ENCODE data around the gene CETP. TPM values are rescaled to one million over a fixed set of nuclear protein-coding genes. Genes with fewer than 3 reads are reported as not detected.
A peak's percentile ranks its signal among the peaks of the same experiment; 100 is the strongest.

The CETP gene
- total and polyA plus RNA-seq, 9 of the 15 experiments (the other 6 are each of a cell fraction or from before 2014, with no cell fraction given) = 0.07 to 0.11 TPM; not detected in 7

DNA sequence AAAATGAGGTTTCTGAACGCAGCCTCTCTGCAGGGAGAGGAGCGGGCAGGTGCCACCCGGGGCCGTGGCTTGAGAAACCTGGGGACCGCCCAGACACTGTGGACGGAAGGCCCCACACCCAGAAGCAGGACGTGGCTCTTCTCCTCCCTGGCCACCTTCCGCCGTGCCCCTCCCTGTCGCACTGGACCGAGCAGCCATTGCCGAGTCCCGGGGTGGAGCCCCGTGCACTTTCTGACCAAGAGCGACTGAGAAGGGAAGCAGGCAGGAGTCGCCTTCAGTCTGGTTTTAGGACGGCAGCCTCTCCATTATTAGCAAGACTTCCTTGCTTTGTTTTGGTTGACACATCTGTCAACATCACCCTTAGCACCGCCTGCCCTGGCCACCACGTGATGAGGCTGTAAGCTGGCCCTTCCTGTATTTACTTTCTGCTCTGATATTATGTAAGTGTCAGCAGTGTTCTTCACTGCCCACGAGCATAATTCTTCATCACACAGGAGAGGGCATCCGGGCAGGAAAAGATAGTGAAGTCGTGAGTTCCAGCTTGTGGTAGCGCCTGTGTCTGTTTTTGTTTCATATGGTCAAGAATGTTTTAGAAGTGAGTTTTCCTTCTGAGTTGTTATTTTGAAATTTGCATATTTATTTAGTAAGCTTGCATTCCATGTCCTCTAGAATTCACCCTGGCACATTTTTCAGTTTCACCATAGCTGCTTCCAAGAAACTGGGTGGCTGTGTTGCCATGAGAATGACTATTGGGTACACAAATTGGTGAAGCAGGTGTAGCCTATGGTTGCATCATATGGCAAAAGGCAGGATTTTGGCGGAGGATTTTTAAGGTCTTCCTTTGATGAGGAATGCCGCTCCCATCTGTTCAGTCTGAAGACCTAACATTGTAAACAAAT lies 28.8 kb upstream of the CETP start (continued):
- TF ChIP-seq, protein P1, sequence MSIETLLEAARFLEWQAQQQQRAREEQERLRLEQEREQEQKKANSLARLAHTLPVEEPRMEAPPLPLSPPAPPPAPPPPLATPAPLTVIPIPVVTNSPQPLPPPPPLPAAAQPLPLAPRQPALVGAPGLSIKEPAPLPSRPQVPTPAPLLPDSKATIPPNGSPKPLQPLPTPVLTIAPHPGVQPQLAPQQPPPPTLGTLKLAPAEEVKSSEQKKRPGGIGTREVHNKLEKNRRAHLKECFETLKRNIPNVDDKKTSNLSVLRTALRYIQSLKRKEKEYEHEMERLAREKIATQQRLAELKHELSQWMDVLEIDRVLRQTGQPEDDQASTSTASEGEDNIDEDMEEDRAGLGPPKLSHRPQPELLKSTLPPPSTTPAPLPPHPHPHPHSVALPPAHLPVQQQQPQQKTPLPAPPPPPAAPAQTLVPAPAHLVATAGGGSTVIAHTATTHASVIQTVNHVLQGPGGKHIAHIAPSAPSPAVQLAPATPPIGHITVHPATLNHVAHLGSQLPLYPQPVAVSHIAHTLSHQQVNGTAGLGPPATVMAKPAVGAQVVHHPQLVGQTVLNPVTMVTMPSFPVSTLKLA (conservative IDR thresholded peaks at IDR 0.05) = peak; percentile 99
- TF ChIP-seq GATAD2A (IDR thresholded peaks at IDR 0.05) (no peak), GABPA (tag; conservative IDR thresholded peaks at IDR 0.05; ENCODE audit: low read depth) (peak; percentile 36; the same call in 1 of the 2 replicates), U2AF2 (optimal IDR thresholded peaks at IDR 0.05; ENCODE audit: low read depth, low read length) (no peak), WHSC1 (IDR thresholded peaks at IDR 0.05; ENCODE audit: low read length) (no peak), MECOM (CRISPR knock-in tag; IDR thresholded peaks at IDR 0.05) (no peak), RBM22 (IDR thresholded peaks at IDR 0.05; ENCODE audit: low read depth, low read length, poor library complexity, severe bottlenecking) (peak; percentile 82), MEIS2 (IDR thresholded peaks at IDR 0.05; ENCODE audit: partially characterized antibody) (peak; percentile 91), PHB2 (IDR thresholded peaks at IDR 0.05; ENCODE audit: low read depth) (no peak), COPS2 (conservative IDR thresholded peaks at IDR 0.05) (no peak), SMAD4 (CRISPR knock-in tag; conservative IDR thresholded peaks at IDR 0.05) (no peak), RAD51 (IDR thresholded peaks at IDR 0.05; ENCODE audit: borderline replicate concordance, low read depth) (peak; percentile 86)
- TF ChIP-seq, protein P2, sequence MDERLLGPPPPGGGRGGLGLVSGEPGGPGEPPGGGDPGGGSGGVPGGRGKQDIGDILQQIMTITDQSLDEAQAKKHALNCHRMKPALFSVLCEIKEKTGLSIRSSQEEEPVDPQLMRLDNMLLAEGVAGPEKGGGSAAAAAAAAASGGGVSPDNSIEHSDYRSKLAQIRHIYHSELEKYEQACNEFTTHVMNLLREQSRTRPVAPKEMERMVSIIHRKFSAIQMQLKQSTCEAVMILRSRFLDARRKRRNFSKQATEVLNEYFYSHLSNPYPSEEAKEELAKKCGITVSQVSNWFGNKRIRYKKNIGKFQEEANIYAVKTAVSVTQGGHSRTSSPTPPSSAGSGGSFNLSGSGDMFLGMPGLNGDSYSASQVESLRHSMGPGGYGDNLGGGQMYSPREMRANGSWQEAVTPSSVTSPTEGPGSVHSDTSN (CRISPR knock-in tag; IDR thresholded peaks at IDR 0.05; ENCODE audit: low read depth) = no peak
- TF ChIP-seq, protein P2 (tag; conservative IDR thresholded peaks at IDR 0.05; ENCODE audit: low read depth) = peak; percentile 69
- TF ChIP-seq, protein P3, sequence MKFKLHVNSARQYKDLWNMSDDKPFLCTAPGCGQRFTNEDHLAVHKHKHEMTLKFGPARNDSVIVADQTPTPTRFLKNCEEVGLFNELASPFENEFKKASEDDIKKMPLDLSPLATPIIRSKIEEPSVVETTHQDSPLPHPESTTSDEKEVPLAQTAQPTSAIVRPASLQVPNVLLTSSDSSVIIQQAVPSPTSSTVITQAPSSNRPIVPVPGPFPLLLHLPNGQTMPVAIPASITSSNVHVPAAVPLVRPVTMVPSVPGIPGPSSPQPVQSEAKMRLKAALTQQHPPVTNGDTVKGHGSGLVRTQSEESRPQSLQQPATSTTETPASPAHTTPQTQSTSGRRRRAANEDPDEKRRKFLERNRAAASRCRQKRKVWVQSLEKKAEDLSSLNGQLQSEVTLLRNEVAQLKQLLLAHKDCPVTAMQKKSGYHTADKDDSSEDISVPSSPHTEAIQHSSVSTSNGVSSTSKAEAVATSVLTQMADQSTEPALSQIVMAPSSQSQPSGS (CRISPR knock-in tag; IDR thresholded peaks at IDR 0.05) = no peak
- TF ChIP-seq, protein P4, sequence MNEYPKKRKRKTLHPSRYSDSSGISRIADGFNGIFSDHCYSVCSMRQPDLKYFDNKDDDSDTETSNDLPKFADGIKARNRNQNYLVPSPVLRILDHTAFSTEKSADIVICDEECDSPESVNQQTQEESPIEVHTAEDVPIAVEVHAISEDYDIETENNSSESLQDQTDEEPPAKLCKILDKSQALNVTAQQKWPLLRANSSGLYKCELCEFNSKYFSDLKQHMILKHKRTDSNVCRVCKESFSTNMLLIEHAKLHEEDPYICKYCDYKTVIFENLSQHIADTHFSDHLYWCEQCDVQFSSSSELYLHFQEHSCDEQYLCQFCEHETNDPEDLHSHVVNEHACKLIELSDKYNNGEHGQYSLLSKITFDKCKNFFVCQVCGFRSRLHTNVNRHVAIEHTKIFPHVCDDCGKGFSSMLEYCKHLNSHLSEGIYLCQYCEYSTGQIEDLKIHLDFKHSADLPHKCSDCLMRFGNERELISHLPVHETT (CRISPR knock-in tag; conservative IDR thresholded peaks at IDR 0.05 in 1 of 2, IDR thresholded peaks at IDR 0.05 in 1 of 2) = 0 out of 4 replicates have a peak, but pooled peaks of 1 of the 2 experiments have one; percentile 21
- TF ChIP-seq, protein P5, sequence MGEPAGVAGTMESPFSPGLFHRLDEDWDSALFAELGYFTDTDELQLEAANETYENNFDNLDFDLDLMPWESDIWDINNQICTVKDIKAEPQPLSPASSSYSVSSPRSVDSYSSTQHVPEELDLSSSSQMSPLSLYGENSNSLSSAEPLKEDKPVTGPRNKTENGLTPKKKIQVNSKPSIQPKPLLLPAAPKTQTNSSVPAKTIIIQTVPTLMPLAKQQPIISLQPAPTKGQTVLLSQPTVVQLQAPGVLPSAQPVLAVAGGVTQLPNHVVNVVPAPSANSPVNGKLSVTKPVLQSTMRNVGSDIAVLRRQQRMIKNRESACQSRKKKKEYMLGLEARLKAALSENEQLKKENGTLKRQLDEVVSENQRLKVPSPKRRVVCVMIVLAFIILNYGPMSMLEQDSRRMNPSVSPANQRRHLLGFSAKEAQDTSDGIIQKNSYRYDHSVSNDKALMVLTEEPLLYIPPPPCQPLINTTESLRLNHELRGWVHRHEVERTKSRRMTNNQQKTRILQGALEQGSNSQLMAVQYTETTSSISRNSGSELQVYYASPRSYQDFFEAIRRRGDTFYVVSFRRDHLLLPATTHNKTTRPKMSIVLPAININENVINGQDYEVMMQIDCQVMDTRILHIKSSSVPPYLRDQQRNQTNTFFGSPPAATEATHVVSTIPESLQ (CRISPR knock-in tag; IDR thresholded peaks at IDR 0.05) = no peak

All from K562 (cell line).